ENCODE results near the gene UPK3A.

Gene UPK3A

DNA sequence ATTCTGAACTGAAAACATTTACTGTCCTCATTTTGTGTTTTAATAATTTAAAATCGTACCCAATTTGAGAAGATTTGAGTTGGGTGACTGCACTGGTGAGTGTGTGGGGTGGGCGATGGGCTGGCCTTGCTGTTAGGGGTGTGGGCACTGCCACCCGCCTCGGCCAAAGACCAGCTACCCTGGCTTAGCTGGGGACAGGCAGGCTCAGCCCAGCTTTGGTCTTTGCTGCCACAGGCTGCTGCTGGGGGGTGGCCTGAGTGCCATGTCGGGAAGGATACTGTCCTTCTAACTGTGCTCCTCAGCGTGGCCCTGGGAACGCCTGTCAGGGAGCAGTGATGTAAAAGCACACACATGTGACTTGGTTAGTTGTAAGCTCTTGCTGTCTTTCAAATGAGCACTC is 47.3 kb downstream of the UPK3A start:
- DNase-seq: no peak

DNA sequence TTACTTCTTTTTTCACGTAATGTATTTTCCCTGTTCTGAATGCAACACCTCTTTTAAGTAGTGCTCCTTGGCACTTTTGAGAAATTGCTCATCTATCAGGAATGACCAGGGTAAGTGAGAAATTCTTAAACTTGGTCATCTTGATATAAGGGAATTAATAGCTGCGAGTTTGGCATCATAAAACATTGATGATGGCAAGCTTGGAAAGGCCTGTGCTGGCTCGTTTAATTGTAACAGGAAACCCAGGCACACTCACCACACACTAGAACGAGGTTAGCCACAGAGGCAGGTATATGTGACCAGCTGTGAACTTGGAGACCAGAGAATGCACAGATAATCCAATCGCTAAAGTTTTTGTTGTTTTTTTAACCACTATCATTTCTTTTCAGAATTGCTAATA is 49.3 kb downstream of the UPK3A start:
- DNase-seq: no peak

DNA sequence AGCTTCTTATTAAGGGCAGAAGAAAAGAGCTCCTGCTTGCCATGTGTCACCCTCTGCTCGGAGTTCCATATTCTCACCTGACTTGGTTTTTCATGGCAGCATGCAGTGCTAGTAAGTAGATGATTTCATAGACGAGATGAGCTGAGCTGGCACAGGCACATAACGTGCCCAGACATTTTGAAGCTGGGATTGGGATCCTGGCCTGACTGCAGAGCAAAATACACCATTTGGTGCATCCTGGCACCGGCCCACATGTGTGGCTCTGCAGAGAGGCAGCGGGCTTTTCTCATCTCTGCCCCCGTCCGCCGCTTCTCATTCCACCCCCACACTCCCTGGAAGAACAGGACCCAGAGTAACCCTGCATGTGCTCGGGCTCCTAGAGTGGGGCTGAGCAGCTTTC is 49.8 kb downstream of the UPK3A start:
- DNase-seq: no peak

DNA sequence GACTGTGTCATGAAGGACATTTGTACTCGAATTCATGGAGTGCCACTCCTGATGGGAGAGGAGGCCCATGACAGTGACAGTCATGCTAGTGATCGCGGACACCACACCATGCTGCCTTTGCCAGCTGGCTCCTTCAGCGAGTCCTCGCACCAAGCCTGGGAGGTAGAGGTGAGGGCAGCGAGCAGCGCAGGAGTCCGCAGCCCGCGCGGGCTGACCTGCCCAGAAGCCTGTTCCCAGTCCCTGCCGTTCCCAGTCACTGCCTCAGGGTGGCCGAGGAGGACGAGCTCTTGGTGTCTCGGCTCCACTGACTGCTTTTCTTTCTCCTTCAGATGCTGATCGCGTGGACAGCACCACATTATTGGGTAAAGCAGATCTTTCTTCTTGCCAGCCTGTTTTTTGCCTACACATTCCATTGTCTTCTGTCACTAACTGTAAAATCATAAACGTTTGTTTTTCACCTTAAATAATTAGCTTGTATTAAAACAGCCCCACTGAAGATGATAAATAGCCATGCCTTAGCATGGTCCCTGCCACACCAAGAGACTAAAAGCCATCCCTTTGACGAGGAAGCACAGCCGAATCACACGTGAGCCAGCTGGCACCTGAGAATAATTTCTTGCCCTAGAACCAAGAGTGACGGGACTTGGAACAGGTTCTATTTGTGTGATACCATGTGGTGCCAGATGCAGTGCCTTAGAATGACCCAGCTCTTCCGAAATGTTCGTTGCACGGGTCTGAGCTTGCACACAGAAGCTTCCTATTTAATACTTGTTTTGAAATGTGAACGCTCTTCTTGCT is 50.5 kb downstream of the UPK3A start:
- DNase-seq: no peak

DNA sequence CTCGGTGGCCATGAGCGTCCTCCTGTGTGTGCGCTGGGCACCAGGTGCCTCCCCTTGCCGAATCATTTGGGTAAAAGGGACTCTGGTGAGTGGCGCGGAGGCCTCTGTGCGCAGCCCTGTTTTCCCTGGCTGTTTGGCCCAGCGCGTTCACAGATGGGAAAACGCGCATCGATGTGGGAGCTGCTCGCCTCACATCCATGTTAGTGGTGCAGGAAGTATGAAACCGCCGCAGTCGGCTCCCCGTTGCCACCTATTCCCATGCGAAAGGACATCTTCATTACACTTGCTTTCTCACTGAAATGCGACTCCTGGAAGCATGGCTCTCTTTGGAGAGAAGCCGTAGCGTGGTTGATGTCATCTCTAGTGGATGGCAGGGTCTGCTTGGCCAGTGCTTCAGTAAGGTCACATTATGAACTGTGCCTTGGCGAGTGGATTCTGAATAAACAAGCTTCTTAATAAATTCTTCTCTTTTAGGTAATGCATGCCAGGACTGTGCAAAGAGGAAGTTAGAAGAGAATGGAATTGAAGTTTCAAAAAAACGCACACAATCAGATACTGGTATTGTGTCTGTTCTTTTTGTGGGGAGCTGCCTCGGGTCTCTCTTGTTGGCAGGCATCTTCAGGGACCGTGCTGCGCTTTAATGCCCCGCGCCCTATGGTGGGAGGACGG is 51.2 kb downstream of the UPK3A start:
- no peak for DNase-seq

DNA sequence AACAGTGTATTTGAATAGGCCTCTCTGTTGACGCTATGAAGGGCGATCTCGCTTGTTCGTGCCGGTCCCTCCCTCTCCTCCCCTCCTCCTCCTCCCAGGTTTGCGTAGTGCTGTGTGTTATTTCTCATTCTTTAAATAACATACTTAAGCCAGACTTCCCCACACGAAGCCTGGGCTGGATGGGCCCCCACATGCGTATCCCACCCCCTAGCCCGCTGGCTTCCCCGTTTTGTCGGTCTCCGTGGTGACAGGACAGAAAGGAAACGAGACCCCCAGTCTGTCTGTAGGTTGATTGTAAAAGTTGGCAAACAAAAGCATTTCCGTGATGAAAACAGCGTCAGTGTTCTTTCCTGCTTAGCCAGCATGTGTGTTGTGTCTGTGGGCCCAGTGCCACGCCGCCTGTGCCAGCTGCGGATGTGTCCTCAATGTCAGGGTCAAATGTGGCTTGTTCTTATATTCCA is 52.3 kb downstream of the UPK3A start:
- no peak for DNase-seq

DNA sequence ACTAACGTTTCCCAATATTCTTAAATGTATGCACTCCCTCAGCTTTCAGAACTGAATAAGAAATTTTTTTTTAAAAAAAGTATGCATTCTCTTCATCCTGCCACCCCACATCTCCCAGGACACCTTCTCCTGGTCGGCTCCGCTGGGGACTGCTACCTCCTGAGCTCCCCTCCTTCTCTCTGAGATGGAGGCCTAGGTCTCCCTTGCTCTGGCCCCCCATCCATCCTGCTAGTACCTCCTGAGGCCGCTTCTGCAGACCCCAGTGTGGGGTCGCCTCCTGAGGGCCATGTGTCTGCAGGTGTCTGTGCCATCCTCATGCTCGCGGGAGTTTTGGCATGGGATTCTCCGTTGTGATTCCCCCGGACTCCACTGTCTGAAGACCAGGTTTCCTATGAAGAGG is 52.8 kb downstream of the UPK3A start:
- no peak for DNase-seq

DNA sequence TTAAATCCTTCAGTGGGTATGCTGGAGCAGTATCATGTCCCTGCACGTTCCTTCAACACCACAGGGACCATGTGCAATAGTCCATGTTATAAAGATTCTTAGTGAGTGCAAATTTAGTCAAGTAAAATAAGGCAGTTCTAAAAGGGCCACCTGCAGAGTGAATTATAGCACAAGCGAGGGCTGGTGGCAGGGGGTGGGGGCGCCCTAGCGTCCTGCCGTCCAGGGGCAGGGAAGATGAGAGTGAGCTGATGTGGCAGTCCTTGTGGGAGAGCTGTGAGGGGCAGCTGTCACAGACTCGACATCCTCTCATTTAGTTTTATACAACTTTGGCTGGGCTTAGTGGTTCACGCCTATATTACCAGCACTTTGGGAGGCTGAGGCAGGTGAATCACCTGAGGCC is 54.0 kb downstream of the UPK3A start:
- DNase-seq: no peak

DNA sequence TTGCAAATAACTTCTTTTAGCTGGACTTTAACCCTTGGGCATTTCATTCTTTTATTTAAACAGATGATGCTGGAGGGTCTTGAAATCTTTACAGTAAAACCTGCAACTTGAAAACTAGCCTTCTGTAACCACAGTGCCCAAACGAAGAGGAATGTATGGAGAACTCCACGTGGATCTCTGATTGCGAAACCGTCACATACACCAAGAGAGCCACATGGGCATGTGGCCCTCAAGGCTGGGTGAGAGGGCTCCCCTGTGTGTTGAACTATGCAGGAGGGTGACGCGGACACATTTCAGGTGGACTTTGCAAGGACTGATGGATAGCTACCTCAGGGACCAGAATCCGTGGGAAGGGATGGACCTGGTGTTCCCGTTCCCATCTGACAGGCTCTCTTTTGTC is 55.6 kb downstream of the UPK3A start:
- no peak for DNase-seq

DNA sequence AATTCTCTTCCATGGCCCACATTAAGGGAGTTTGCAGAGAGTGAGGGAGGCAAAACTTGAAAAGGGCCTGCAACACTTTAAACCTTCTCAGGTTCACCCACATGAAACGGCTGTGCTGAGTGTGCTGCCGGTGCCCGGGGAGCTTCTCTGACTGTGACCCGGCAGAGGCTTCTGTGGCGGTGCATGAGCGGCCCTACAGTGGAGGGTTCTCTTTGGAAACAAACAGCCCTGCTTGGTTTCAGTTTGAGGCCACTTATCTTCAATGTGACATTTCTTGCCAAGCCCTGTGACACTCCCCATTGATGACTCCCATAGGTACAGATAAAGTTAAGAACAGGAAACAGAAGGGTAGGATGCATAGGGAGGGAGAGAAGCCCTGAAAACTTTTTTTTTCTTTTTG is 56.7 kb downstream of the UPK3A start:
- DNase-seq: no peak

DNA sequence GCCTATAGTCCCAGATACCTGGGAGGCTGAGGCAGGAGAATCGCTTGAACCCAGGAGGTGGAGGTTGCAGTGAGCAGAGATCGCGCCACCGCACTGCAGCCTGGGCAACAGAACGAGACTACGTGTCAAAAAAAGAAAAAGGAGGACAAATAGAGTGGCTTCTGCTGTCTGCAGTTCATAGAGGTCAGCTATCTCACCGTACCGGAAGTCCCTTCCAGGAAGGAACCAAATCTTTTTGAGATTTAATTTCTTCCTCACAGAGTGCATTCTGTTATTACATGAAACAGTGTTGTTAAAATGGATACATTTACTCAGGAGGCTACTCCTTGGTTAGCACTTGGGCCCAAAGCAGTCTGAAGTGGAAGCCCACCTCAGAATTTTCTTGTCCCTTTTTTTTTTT is 58.4 kb downstream of the UPK3A start:
- no peak for DNase-seq

DNA sequence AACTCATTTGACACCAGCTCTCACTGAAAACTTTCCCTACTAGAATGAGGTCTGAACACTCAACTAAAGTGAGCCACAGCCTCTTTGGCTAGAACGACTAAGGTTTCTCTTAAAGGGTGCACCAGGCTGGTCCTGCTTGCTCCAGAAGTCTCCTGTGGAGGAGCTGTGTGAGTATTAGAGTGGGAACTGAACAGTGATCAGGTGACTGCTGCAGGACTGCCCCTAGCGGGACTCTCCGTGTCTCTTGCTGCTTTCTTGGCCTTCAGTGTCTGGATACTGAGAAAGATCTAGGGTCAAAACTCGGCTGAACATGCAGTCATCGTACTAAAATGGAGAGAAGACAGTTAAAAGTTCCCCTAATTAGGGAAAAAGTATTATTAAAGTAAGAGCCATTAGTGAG is 59.6 kb downstream of the UPK3A start:
- peak; percentile 29 for DNase-seq

Measured in HCEC 1CT (cell line).